Neural cell (in vitro differentiated cells): Measurements from ENCODE around the gene TEDC1. TPM values are rescaled to one million over a fixed set of nuclear protein-coding genes. Genes with fewer than 3 reads are reported as not detected.

Experiments used
- H2AFZ ChIP-seq: fragments of 200-600, 300-800 bp; sonication (generic), shearing (Covaris generic); 2 replicates; pipeline ENCODE4 v1.6.0; 2014; ENCODE audit warnings: low read depth, mild to moderate bottlenecking, antibody characterized with exemption, low read length, moderate library complexity
- H3F3A ChIP-seq: fragments of 200-600 bp; shearing (Covaris generic); 2 replicates; pipeline ENCODE4 v1.6.1; 2016; ENCODE audit warnings: mild to moderate bottlenecking, moderate library complexity, mixed read lengths, antibody characterized with exemption, low read length; ENCODE audit not compliant: insufficient read depth, poor library complexity, severe bottlenecking
- H3K27ac ChIP-seq: fragments of 200-600, 300-800 bp; sonication (generic), shearing (Covaris generic); 2 replicates; pipeline ENCODE4 v1.5.1; 2014; ENCODE audit warnings: mild to moderate bottlenecking, low read length, moderate library complexity
- H3K27me3 ChIP-seq: fragments of 300-800, 200-600 bp; sonication (generic), shearing (Covaris generic); 2 replicates; pipeline ENCODE4 v1.6.0; 2014; ENCODE audit warnings: mild to moderate bottlenecking, low read depth, low read length, moderate library complexity; ENCODE audit not compliant: insufficient read depth
- H3K36me3 ChIP-seq: fragments of 300-800, 200-600 bp; sonication (generic), shearing (Covaris generic); 2 replicates; pipeline ENCODE4 v1.5.1; 2014; ENCODE audit warnings: mild to moderate bottlenecking, antibody characterized with exemption, low read length, moderate library complexity; ENCODE audit not compliant: insufficient read depth
- H3K4me2 ChIP-seq: fragments of 300-800, 200-600 bp; sonication (generic), shearing (Covaris generic); 2 replicates; pipeline ENCODE4 v1.6.0; 2014; ENCODE audit warnings: mild to moderate bottlenecking, low read length
- H3K4me3 ChIP-seq: fragments of 300-800, 200-600 bp; sonication (generic), shearing (Covaris generic); 2 replicates; pipeline ENCODE4 v1.5.1; 2014; ENCODE audit warnings: mild to moderate bottlenecking, low read length, moderate library complexity
- H3K79me2 ChIP-seq: fragments of 200-600 bp; shearing (Covaris generic); replicated peaks from 2 replicates; pipeline ENCODE4 v1.6.0; 2014; ENCODE audit warnings: mild to moderate bottlenecking, low read length, moderate library complexity; ENCODE audit not compliant: insufficient read depth
- H3K9ac ChIP-seq: fragments of 300-800, 200-600 bp; sonication (generic), shearing (Covaris generic); 2 replicates; pipeline ENCODE4 v1.6.1; 2016; ENCODE audit warnings: mild to moderate bottlenecking, low read length, mixed read lengths
- H3K9me2 ChIP-seq: fragments of 200-600 bp; shearing (Covaris generic); 2 replicates; pipeline ENCODE4 v1.6.1; 2016; ENCODE audit warnings: mild to moderate bottlenecking, low read length, mixed read lengths; ENCODE audit not compliant: insufficient read depth
- H3K9me3 ChIP-seq: fragments of 200-600, 300-800 bp; sonication (generic), shearing (Covaris generic); 2 replicates; pipeline ENCODE4 v1.6.1; 2016; ENCODE audit warnings: mild to moderate bottlenecking, mixed run types, low read length, moderate library complexity, mixed read lengths
- H4K20me1 ChIP-seq: fragments of 200-600 bp; shearing (Covaris generic); 2 replicates; pipeline ENCODE4 v1.6.1; 2016; ENCODE audit warnings: mild to moderate bottlenecking, mixed run types; ENCODE audit not compliant: insufficient read depth
- CTCF ChIP-seq: fragments of 450-650 bp; IDR thresholded peaks from 2 replicates; pipeline ENCODE4 v1.5.1; 2014; ENCODE audit warnings: antibody characterized with exemption, mild to moderate bottlenecking, moderate library complexity; ENCODE audit not compliant: poor library complexity, severe bottlenecking
- EP300 ChIP-seq: fragments of 450-650 bp; conservative IDR thresholded peaks from 2 replicates; pipeline ENCODE4 v1.6.1; 2014; ENCODE audit warnings: antibody characterized with exemption, mild to moderate bottlenecking, moderate library complexity; ENCODE audit not compliant: poor library complexity, severe bottlenecking
- EZH2 ChIP-seq: fragments of 200-600, 300-800 bp; shearing (Covaris generic), sonication (generic); IDR thresholded peaks from 2 replicates; pipeline ENCODE4 v1.6.1; 2014; ENCODE audit warnings: antibody characterized with exemption, low read length, borderline replicate concordance, mild to moderate bottlenecking; ENCODE audit not compliant: insufficient read depth, poor library complexity, severe bottlenecking
- MXI1 ChIP-seq: fragments of 450-650 bp; conservative IDR thresholded peaks from 2 replicates; pipeline ENCODE4 v1.6.1; 2014; ENCODE audit warnings: antibody characterized with exemption, mild to moderate bottlenecking; ENCODE audit not compliant: poor library complexity, severe bottlenecking
- POLR2AphosphoS5 ChIP-seq: IDR thresholded peaks from 2 replicates; pipeline ENCODE4 v1.6.1; 2012
- RAD21 ChIP-seq: fragments of 450-650 bp; conservative IDR thresholded peaks from 2 replicates; pipeline ENCODE4 v1.6.1; 2014; ENCODE audit warnings: antibody characterized with exemption, mild to moderate bottlenecking, moderate library complexity
- REST ChIP-seq: IDR thresholded peaks from 2 replicates; pipeline ENCODE4 v1.6.1; 2012; ENCODE audit warnings: borderline replicate concordance
- SMC3 ChIP-seq: fragments of 450-650 bp; conservative IDR thresholded peaks from 2 replicates; pipeline ENCODE4 v1.6.1; 2014; ENCODE audit warnings: antibody characterized with exemption, mild to moderate bottlenecking, moderate library complexity; ENCODE audit not compliant: poor library complexity
- TAF1 ChIP-seq: IDR thresholded peaks from 2 replicates; pipeline ENCODE4 v1.6.1; 2012; ENCODE audit warnings: low read depth
- polyA plus RNA-seq: library from polyadenylated mRNA; depleted of rRNA; stranded (reverse); fragments of >200 nt; gene quantifications from 2 replicates; pipeline ENCODE4 v1.2.3, GENCODE V29; 2014

Gene TEDC1
- polyA plus RNA-seq, 1 donor from 2014 or later = 18.9 TPM

- no peaks in the 10 kb centered on the region for H3F3A ChIP-seq
- TF ChIP-seq EP300 (no peak), POLR2AphosphoS5 (peak; percentile 60), EZH2 (no peak), TAF1 (peak; percentile 54), CTCF (peak; percentile 93), RAD21 (peak; percentile 72), SMC3 (peak; percentile 87), MXI1 (peak; percentile 42), REST (peak; percentile 21)
- no peaks in the 10 kb centered on the region for H4K20me1 ChIP-seq
- peak overlapping the region; percentile 59 for H2AFZ ChIP-seq
- H3K79me2 ChIP-seq = no peaks in the 10 kb centered on the region
- peak overlapping the region; percentile 93 for H3K4me3 ChIP-seq
- peaks cover 29% of the 10 kb centered on the region for H3K27me3 ChIP-seq
- peak overlapping the region; percentile 93 for H3K27ac ChIP-seq
- H3K9me3 ChIP-seq = no peaks in the 10 kb centered on the region
- peak overlapping the region; percentile 96 for H3K9ac ChIP-seq
- H3K4me2 ChIP-seq = peak overlapping the region; percentile 79
- no peaks in the 10 kb centered on the region for H3K9me2 ChIP-seq
- H3K36me3 ChIP-seq = no peaks in the 10 kb centered on the region
Measured at GRCh38 chr14:105489542-105490266, 1.3 kb upstream of the TEDC1 start.

- no peaks in the 10 kb centered on the region for H3F3A ChIP-seq
- no peaks in the 10 kb centered on the region for H3K36me3 ChIP-seq
- peak overlapping the region; percentile 96 for H3K9ac ChIP-seq
- H3K9me3 ChIP-seq = no peaks in the 10 kb centered on the region
- H3K4me2 ChIP-seq = peak overlapping the region; percentile 39
- H2AFZ ChIP-seq = peak overlapping the region; percentile 59
- H3K4me3 ChIP-seq = peak overlapping the region; percentile 93
- H4K20me1 ChIP-seq = no peaks in the 10 kb centered on the region
- no peaks in the 10 kb centered on the region for H3K79me2 ChIP-seq
- peaks cover 28% of the 10 kb centered on the region for H3K27me3 ChIP-seq
- peak overlapping the region; percentile 93 for H3K27ac ChIP-seq
- H3K9me2 ChIP-seq = no peaks in the 10 kb centered on the region
- no peak for TF ChIP-seq MXI1
- TF ChIP-seq TAF1 = peak; percentile 43
- no peak for TF ChIP-seq RAD21
- no peak for TF ChIP-seq SMC3
- TF ChIP-seq EP300 = no peak
- TF ChIP-seq EZH2 = no peak
- TF ChIP-seq REST = peak; percentile 49
- no peak for TF ChIP-seq CTCF
- TF ChIP-seq POLR2AphosphoS5 = no peak
Measured at GRCh38 chr14:105490267-105490571, 827 bp upstream of the TEDC1 start.
